Parathyroid adenoma (tissue), 2 donors: ENCODE data around the gene PNPT1.
A peak's percentile ranks its signal among the peaks of the same experiment; 100 is the strongest.
"Not testable (repeated sequence)": the region's sequence is repeated elsewhere in the genome, so short reads cannot be mapped to it uniquely, and the experiment has no call there.

Source experiments
- H2AFZ ChIP-seq: fragments of 300-600 bp; sonication (generic); one replicate; pipeline ENCODE4 v1.7.0; 2017; ENCODE audit warnings: antibody characterized with exemption, mild to moderate bottlenecking
- H3K27ac ChIP-seq: fragments of 300-600 bp; sonication (generic); one replicate; pipeline ENCODE4 v1.7.0; 2017
- H3K27me3 ChIP-seq: fragments of 300-600 bp; sonication (generic); one replicate; pipeline ENCODE4 v1.7.0; 2017; ENCODE audit warnings: low read length; ENCODE audit not compliant: control insufficient read depth, insufficient read depth
- H3K36me3 ChIP-seq: fragments of 300-600 bp; sonication (generic); one replicate; pipeline ENCODE4 v1.7.0; 2017; ENCODE audit warnings: low read length; ENCODE audit not compliant: control insufficient read depth, insufficient read depth
- H3K4me1 ChIP-seq: fragments of 300-600 bp; sonication (generic); one replicate; pipeline ENCODE4 v1.7.0; 2017; ENCODE audit warnings: control low read depth
- H3K4me2 ChIP-seq: fragments of 300-600 bp; sonication (generic); one replicate; pipeline ENCODE4 v1.7.0; 2017; ENCODE audit warnings: low read length
- H3K4me3 ChIP-seq: fragments of 300-600 bp; sonication (generic); one replicate; pipeline ENCODE4 v1.7.0; 2017; ENCODE audit warnings: low read depth, low read length
- H3K79me2 ChIP-seq: fragments of 300-600 bp; sonication (generic); one replicate; pipeline ENCODE4 v1.7.0; 2017; ENCODE audit warnings: control low read depth
- H3K9ac ChIP-seq: fragments of 300-600 bp; sonication (generic); one replicate; pipeline ENCODE4 v1.7.0; 2017; ENCODE audit warnings: mild to moderate bottlenecking
- H3K9me3 ChIP-seq: fragments of 300-600 bp; sonication (generic); one replicate; pipeline ENCODE4 v1.7.0; 2017; ENCODE audit warnings: low read length; ENCODE audit not compliant: control insufficient read depth
- TF ChIP-seq, protein P1 (sequence below): fragments of 300-600 bp; sonication (generic); IDR thresholded peaks from one replicate; pipeline ENCODE4 v1.7.0; 2017; ENCODE audit warnings: antibody characterized with exemption, mild to moderate bottlenecking
- donor health status: primary hyperparathyroidism.

PNPT1 gene

DNA sequence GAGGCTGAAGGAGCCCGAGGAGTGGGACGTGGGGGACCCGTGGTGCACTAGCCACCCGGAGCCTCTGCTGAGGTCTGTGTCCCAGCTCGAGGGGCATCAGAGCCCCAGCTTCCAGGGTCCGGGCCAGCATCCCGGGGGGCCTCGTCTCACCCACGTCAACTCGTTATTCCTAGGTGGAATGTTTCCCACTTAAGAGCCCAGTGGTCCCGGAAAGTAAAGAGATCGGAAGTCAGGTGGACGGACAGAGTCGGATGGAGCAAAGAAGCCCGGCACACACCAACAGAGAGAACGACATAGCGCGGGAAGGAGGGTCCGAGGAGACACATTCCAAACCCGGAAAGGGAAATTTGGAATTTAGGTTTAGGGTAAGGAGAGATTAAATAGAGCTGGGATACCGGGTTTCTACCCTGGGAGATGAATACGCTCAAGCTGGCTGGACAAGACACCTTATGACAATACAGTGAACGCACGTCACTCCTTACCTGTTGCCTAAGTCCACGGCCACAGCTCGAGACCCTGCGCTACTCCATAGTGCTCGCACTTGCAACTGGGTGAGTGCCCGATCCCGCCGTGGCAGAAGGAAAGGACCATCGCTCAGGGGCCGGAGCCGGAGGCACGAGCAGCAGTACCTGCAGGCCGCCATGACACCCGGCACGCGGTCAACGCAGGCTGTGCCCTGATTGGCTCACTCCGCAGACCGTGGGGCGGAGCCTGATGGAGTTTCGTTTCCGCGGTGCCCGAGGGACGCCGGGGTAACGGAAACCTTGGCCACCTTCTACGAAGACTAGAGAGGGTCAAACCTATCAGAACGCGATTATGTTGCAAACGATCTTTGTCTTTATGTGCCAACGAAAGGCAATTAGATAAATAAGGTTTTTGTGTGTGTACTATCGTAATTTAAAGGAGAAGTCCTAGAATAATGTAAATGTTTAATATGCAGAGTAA lies at the start of gene PNPT1:
Gene PNPT1 (minus strand): TSS at position 664 of the 945 bp plus-strand sequence. CDS start 21 bp downstream, at position 643.
- TF ChIP-seq, protein P1, sequence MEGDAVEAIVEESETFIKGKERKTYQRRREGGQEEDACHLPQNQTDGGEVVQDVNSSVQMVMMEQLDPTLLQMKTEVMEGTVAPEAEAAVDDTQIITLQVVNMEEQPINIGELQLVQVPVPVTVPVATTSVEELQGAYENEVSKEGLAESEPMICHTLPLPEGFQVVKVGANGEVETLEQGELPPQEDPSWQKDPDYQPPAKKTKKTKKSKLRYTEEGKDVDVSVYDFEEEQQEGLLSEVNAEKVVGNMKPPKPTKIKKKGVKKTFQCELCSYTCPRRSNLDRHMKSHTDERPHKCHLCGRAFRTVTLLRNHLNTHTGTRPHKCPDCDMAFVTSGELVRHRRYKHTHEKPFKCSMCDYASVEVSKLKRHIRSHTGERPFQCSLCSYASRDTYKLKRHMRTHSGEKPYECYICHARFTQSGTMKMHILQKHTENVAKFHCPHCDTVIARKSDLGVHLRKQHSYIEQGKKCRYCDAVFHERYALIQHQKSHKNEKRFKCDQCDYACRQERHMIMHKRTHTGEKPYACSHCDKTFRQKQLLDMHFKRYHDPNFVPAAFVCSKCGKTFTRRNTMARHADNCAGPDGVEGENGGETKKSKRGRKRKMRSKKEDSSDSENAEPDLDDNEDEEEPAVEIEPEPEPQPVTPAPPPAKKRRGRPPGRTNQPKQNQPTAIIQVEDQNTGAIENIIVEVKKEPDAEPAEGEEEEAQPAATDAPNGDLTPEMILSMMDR: no peak
- H3K79me2 ChIP-seq: no peaks in the 10 kb centered on the region
- peaks cover 2% of the 10 kb centered on the region for H3K4me1 ChIP-seq
- no peaks in the 10 kb centered on the region for H3K27me3 ChIP-seq
- peak within 1 kb of the TSS; percentile 0 for H3K27ac ChIP-seq
- peak within 1 kb of the TSS; percentile 88 for H3K4me3 ChIP-seq
- H3K9me3 ChIP-seq: no peaks in the 10 kb centered on the region
- peak within 1 kb of the TSS; percentile 64 for H3K4me2 ChIP-seq
- peak within 1 kb of the TSS; percentile 99 for H2AFZ ChIP-seq
- H3K36me3 ChIP-seq: no peaks in the 10 kb centered on the region
- no peak within 1 kb of the TSS for H3K9ac ChIP-seq

DNA sequence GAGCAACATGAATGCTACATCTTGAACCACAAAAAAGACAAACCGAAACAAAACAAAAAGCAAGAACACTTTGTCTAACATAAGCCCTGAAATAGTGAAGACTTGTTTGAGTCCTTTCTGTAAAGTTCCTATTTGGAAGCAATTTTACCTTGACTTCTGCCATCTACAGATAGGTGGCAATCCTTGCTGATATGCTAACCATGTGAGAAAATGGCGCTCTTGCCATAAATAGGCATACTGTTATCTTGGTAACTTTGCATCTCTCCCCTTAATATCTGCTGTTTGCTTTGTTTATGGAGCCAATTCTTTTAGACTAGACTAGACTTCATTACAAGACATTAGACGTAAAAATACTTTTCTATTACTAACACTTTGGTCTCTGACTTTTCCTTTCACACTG lies 49.4 kb upstream of the PNPT1 start:
- TF ChIP-seq, protein P1: no peak
- no peak overlapping the region for H3K4me3 ChIP-seq

DNA sequence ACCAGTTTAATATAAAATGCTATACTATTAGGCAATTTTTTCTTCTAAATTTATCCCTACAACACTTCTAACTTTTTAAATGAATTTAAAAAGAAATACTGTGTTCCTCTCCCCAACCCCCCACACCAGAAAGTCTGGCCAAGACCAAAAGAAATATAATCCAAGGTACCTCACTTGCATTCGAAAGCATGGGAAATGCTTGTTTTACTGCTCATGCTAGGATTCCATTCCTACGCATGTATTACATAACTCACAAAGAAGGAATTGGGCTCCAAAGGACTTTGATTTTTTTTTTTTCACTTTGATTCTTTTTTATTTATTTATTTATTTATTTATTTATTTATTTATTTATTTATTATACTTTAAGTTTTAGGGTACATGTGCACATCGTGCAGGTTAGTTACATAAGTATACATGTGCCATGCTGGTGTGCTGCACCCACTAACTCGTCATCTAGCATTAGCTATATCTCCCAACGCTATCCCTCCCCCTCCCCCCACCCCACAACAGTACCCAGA lies 42.4 kb upstream of the PNPT1 start:
- H3K9ac ChIP-seq, H3K79me2 ChIP-seq, H3K4me1 ChIP-seq, H3K36me3 ChIP-seq, H3K4me2 ChIP-seq, H3K9me3 ChIP-seq, H3K4me3 ChIP-seq, H3K27ac ChIP-seq, H3K27me3 ChIP-seq, H2AFZ ChIP-seq: not testable (repeated sequence)

More for the DNA sequence above, 49.4 kb upstream of the PNPT1 start:
- Histone ChIP-seq H2AFZ (no peak overlapping the region), H3K27ac (no peak overlapping the region), H3K27me3 (no peaks in the 10 kb centered on the region), H3K79me2 (no peaks in the 10 kb centered on the region), H3K4me2 (no peak overlapping the region), H3K9me3 (no peaks in the 10 kb centered on the region), H3K36me3 (no peaks in the 10 kb centered on the region), H3K9ac (no peak overlapping the region), H3K4me1 (no peaks in the 10 kb centered on the region)

DNA sequence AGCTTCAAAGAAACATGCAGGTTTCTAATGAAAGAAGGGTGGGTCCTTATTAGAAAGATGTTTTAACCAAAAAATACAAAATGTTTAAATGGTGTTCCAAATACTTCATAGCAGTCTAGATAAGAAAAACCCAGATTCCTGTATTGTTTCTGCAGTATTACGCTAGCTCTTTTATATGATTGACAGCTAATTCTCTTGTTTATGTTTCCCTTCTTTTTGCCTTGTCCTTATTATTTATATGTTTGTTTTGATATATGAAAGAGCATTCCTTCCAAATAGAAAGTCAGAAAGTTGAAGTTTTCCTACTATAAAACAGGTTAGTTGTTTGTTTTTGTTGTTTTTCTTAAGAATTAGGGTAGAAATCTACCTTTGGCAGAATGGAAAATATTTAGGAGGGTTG lies 41.1 kb upstream of the PNPT1 start:
- H3K9ac ChIP-seq: no peak overlapping the region
- H3K4me3 ChIP-seq: no peak overlapping the region
- no peak overlapping the region for H2AFZ ChIP-seq
- no peaks in the 10 kb centered on the region for H3K36me3 ChIP-seq
- no peaks in the 10 kb centered on the region for H3K27me3 ChIP-seq
- no peak overlapping the region for H3K4me2 ChIP-seq
- no peaks in the 10 kb centered on the region for H3K4me1 ChIP-seq
- TF ChIP-seq, protein P1: no peak
- H3K27ac ChIP-seq: no peak overlapping the region
- no peaks in the 10 kb centered on the region for H3K9me3 ChIP-seq
- H3K79me2 ChIP-seq: no peaks in the 10 kb centered on the region

DNA sequence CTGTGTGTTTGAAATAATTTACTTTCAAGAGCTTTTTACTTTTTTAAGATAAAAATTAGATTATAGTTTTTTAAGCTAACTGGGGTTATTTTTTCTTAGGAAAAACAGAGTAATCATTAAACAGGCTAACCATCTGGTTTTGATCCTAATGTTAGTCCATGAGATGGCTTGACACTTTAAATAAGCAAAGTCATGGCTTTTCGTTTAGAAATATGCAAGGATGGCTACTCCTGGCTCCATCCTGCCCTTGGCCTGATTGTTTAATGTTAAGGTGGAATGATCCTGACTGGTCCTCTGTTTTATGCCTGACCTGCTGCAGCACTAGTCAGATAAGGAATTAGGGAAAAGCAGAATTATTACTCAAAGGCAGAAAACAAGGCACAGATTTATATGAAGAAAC lies 39.7 kb upstream of the PNPT1 start:
- H3K9ac ChIP-seq: no peak overlapping the region
- H3K4me1 ChIP-seq: no peaks in the 10 kb centered on the region
- TF ChIP-seq, protein P1: no peak
- no peaks in the 10 kb centered on the region for H3K36me3 ChIP-seq
- no peaks in the 10 kb centered on the region for H3K9me3 ChIP-seq
- no peak overlapping the region for H3K4me3 ChIP-seq
- no peak overlapping the region for H2AFZ ChIP-seq
- no peak overlapping the region for H3K4me2 ChIP-seq
- H3K27ac ChIP-seq: no peak overlapping the region
- no peaks in the 10 kb centered on the region for H3K79me2 ChIP-seq
- no peaks in the 10 kb centered on the region for H3K27me3 ChIP-seq
